HCT116 (cell line): ENCODE measurements around the gene TRPM6. TPM values are rescaled to one million over a fixed set of nuclear protein-coding genes. Genes with fewer than 3 reads are reported as not detected.

ENCODE experiments used
- ATAC-seq: fragments of 200-7000 bp; cut with Tn5 transposase; 2 replicates; pipeline ENCODE4 v1.9.1; 2020; ENCODE audit warnings: mild to moderate bottlenecking, moderate library complexity
- Bru-seq: library from RNA; stranded (reverse); fragments of 400-500 nt; gene quantifications from one replicate; lab custom pipeline; 2021; lab: Mats Ljungman, UMichigan
- BruChase-seq, 2 experiments: library from RNA; stranded (reverse); fragments of 400-500 nt; gene quantifications; one replicate each; lab custom pipeline; 2021; lab: Mats Ljungman, UMichigan
- BruUV-seq: library from RNA; stranded (reverse); fragments of 400-500 nt; replicated peaks from 2 replicates; lab custom pipeline; 2021; lab: Mats Ljungman, UMichigan
- CTCF ChIA-PET: fragments of 300-600 bp; sonication (Branson Sonifier 250); formaldehyde crosslinking; loops from one replicate; lab custom pipeline; 2021; ENCODE audit warnings: antibody characterized with exemption; lab: Charles Lee
- POLR2A ChIA-PET: fragments of 300-600, 350-600 bp; sonication (Branson Sonifier 250); formaldehyde crosslinking; loops from one replicate; lab custom pipeline; 2021; ENCODE audit warnings: antibody characterized with exemption; lab: Charles Lee
- RAD21 ChIA-PET, 2 experiments: fragments of 300-600 bp; sonication (Branson Sonifier 250); formaldehyde crosslinking; loops; one replicate each; lab custom pipeline; 2023; ENCODE audit warnings: low total read pairs in 2 of 2; ENCODE audit not compliant: uncharacterized antibody in 2 of 2, unreplicated experiment in 2 of 2, low non-redundant PET in 1 of 2; lab: Charles Lee
- DNase-seq: peaks from one replicate; pipeline ENCODE4 v3.0.0-alpha.2; 2010; ENCODE audit warnings: low read depth, low spot score
- H2AFZ ChIP-seq: fragments of 200-600 bp; shearing (Covaris generic), sonication (generic); 2 replicates; pipeline ENCODE4 v1.6.1; 2017; ENCODE audit warnings: low read depth, mixed run types, mixed read lengths, antibody characterized with exemption, low read length; ENCODE audit not compliant: poor library complexity, severe bottlenecking
- H3K27ac ChIP-seq: 2 replicates; pipeline ENCODE4 v1.5.1; 2012; ENCODE audit warnings: low read depth, low read length
- H3K27me3 ChIP-seq: fragments of 200-600 bp; sonication (generic); 2 replicates; pipeline ENCODE4 v1.6.1; 2016; ENCODE audit warnings: mixed run types, low read length, mixed read lengths; ENCODE audit not compliant: insufficient read depth
- H3K36me3 ChIP-seq, 2 experiments: fragments of 200-500 bp in 1 of 2; fragments of 200-600 bp in 1 of 2; sonication (Bioruptor generic) in 1 of 2; sonication (generic) in 1 of 2; 2 replicates each; pipeline versions ENCODE4 v1.5.1 to v1.6.1; 2014 to 2016; ENCODE audit warnings: low read length in 2 of 2, inconsistent platforms in 1 of 2, mixed read lengths in 1 of 2, mixed run types in 1 of 2; ENCODE audit not compliant: insufficient read depth in 2 of 2, control insufficient read depth in 1 of 2
- H3K4me1 ChIP-seq, 2 experiments: fragments of 200-600 bp in 1 of 2; sonication (generic) in 1 of 2; 2 replicates each; pipeline versions ENCODE4 v1.5.1 to v1.6.1; 2012 to 2017; ENCODE audit warnings: low read length in 2 of 2, inconsistent platforms in 1 of 2, mild to moderate bottlenecking in 1 of 2, mixed read lengths in 1 of 2, mixed run types in 1 of 2, moderate library complexity in 1 of 2; ENCODE audit not compliant: insufficient read depth in 2 of 2, control insufficient read depth in 1 of 2
- H3K4me2 ChIP-seq: fragments of 200-600 bp; sonication (generic); 2 replicates; pipeline ENCODE4 v1.6.1; 2017; ENCODE audit warnings: mixed run types, low read length, mixed read lengths
- H3K4me3 ChIP-seq, 2 experiments: fragments of 200-600 bp in 1 of 2; sonication (generic) in 1 of 2; replicated peaks in 1 of 2; 2 replicates each; pipeline ENCODE4 v1.5.1; 2011 to 2016; ENCODE audit warnings: low read length in 2 of 2, control low read depth in 1 of 2, low read depth in 1 of 2, mild to moderate bottlenecking in 1 of 2, mixed read lengths in 1 of 2, mixed run types in 1 of 2
- H3K79me2 ChIP-seq: fragments of 200-600 bp; sonication (generic); 2 replicates; pipeline ENCODE4 v1.6.1; 2017; ENCODE audit warnings: mild to moderate bottlenecking, mixed run types, low read length, moderate library complexity, mixed read lengths; ENCODE audit not compliant: insufficient read depth
- H3K9ac ChIP-seq: fragments of 200-600 bp; sonication (generic); 2 replicates; pipeline ENCODE4 v1.6.1; 2016; ENCODE audit warnings: low read length, mixed read lengths
- H3K9me2 ChIP-seq: fragments of 200-600 bp; sonication (generic), shearing (Covaris generic); 2 replicates; pipeline ENCODE4 v1.6.1; 2017; ENCODE audit warnings: mixed run types, mild to moderate bottlenecking, moderate library complexity; ENCODE audit not compliant: insufficient read depth
- H3K9me3 ChIP-seq, 2 experiments: fragments of 200-500 bp in 1 of 2; fragments of 200-600 bp in 1 of 2; sonication (Bioruptor generic) in 1 of 2; sonication (generic) in 1 of 2; 2 replicates each; pipeline ENCODE4 v1.6.1; 2014 to 2017; ENCODE audit warnings: low read length in 2 of 2, mixed read lengths in 2 of 2, inconsistent platforms in 1 of 2, low read depth in 1 of 2, mild to moderate bottlenecking in 1 of 2, mixed run types in 1 of 2, moderate library complexity in 1 of 2; ENCODE audit not compliant: control insufficient read depth in 1 of 2, insufficient read depth in 1 of 2
- H4K20me1 ChIP-seq: fragments of 200-600 bp; sonication (generic), shearing (Covaris generic); 2 replicates; pipeline ENCODE4 v1.6.1; 2017; ENCODE audit warnings: mixed run types, mild to moderate bottlenecking, moderate library complexity; ENCODE audit not compliant: insufficient read depth
- CBX3 ChIP-seq: IDR thresholded peaks from 2 replicates; pipeline ENCODE4 v1.6.1; 2012; ENCODE audit warnings: low read depth
- CEBPB ChIP-seq: IDR thresholded peaks from 2 replicates; pipeline ENCODE4 v1.6.1; 2012; ENCODE audit warnings: low read depth
- CTCF ChIP-seq, 3 experiments: fragments of 200-600 bp in 1 of 3; sonication (generic) in 1 of 3; IDR thresholded peaks in 2 of 3; conservative IDR thresholded peaks in 1 of 3; 2 replicates each; pipeline ENCODE4 v1.5.1; 2012 to 2017; ENCODE audit warnings: low read depth in 2 of 3, low read length in 2 of 3, antibody characterized with exemption in 1 of 3, borderline replicate concordance in 1 of 3, control low read depth in 1 of 3, mild to moderate bottlenecking in 1 of 3, mixed read lengths in 1 of 3, mixed run types in 1 of 3, moderate library complexity in 1 of 3; ENCODE audit not compliant: insufficient read depth in 1 of 3
- EZH2 ChIP-seq: fragments of 200-600 bp; sonication (generic); IDR thresholded peaks from 2 replicates; pipeline ENCODE4 v1.6.1; 2017; ENCODE audit warnings: antibody characterized with exemption, mixed run types
- MAX ChIP-seq: IDR thresholded peaks from 2 replicates; pipeline ENCODE4 v1.6.1; 2012
- POLR2AphosphoS5 ChIP-seq: IDR thresholded peaks from 2 replicates; pipeline ENCODE4 v1.6.1; 2011; ENCODE audit warnings: mild to moderate bottlenecking, low read depth, low read length, moderate library complexity
- TCF7L2 ChIP-seq: IDR thresholded peaks from 2 replicates; pipeline ENCODE4 v1.7.0; 2011; ENCODE audit warnings: borderline replicate concordance, inconsistent platforms; ENCODE audit not compliant: insufficient read depth, insufficient read length; ENCODE audit errors: extremely low read depth
- YY1 ChIP-seq: IDR thresholded peaks from 2 replicates; pipeline ENCODE4 v1.6.1; 2011; ENCODE audit warnings: low read length, low read depth, moderate library complexity, mild to moderate bottlenecking; ENCODE audit not compliant: insufficient replicate concordance; ENCODE audit errors: extremely low read depth
- intact Hi-C: fragments of 100-400 bp; cut with micrococcal nuclease; formaldehyde crosslinking; loops from 2 replicates; pipeline ENCODE4 v1.10.0; 2022
- long read RNA-seq: library from polyadenylated mRNA; unstranded; transcript quantifications from one replicate; pipeline ENCODE4 v2.0.0, GENCODE V29; 2021; ENCODE audit not compliant: unreplicated experiment
- polyA plus RNA-seq: library from polyadenylated mRNA; unstranded; fragments of >200 nt; gene quantifications from 2 replicates; pipeline ENCODE4 v1.2.1, GENCODE V29; 2012; ENCODE audit warnings: missing spikeins
- total RNA-seq: library from RNA; stranded (reverse); gene quantifications from one replicate; pipeline ENCODE4 v1.2.1, GENCODE V29; 2021; ENCODE audit not compliant: unreplicated experiment

Gene TRPM6
- total RNA-seq, result 0.44 TPM
- 0.18 and 0.21 TPM in 2 replicates for polyA plus RNA-seq
- Bru-seq, nascent RNA, result percentile 29 among the genes with signal in this experiment
- BruChase-seq, experiment 1, labeled RNA remaining after a 6-hour chase, result percentile 21 among the genes with signal in this experiment
- percentile 25 among the genes with signal in this experiment for BruChase-seq, experiment 2, labeled RNA remaining after a 2-hour chase
- long read RNA-seq, partial matches to known transcripts, result 0 of 1 reads
- long read RNA-seq, other reads (novel, unspliced or antisense), result 1 of 1 reads

GRCh38 chr9:74887041-74887980, at the start of gene TRPM6:
Gene TRPM6, minus strand, starts transcription at chr9:74887921. Its CDS starts 65 bp downstream, at chr9:74887856.
- BruUV-seq, result no TSS peak
- Histone ChIP-seq H3K4me2 (peak within 1 kb of the TSS; percentile 76), H3K9me2 (no peaks in the 10 kb centered on the region), H4K20me1 (no peaks in the 10 kb centered on the region), H3K27me3 (no peaks in the 10 kb centered on the region), H3K4me3 (peak within 1 kb of the TSS; percentile 65 to 77), H3K9me3 (no peaks in the 10 kb centered on the region), H3K27ac (peak within 1 kb of the TSS; percentile 45), H3K79me2 (no peaks in the 10 kb centered on the region), H3K36me3 (no peaks in the 10 kb centered on the region), H3K9ac (peak within 1 kb of the TSS; percentile 30), H2AFZ (peak within 1 kb of the TSS; percentile 86), H3K4me1 (peaks cover 0 to 14% of the 10 kb centered on the region in 2 experiments; a peak in 3 of 4 replicates)
- ChIA-PET POLR2A (interaction anchor here (1.3 kb wide), 1 partner anchor 141 kb away, joined by 3 read pairs; the partner anchor contains the start of gene CARNMT1), CTCF (interaction anchor here (0.7 to 1.7 kb wide), 4 partner anchors 65 to 141 kb away, joined by 3 to 7 read pairs (median 3); partner anchors contain the start of genes C9orf40 and CARNMT1), RAD21 (no interaction called here)
- TF ChIP-seq YY1, result peak; percentile 78
- peak; percentile 73 for TF ChIP-seq MAX
- TF ChIP-seq CEBPB, result peak; percentile 87
- TF ChIP-seq POLR2AphosphoS5, result peak; percentile 63
- no peak for TF ChIP-seq CTCF (IDR thresholded peaks at IDR 0.05 in 2 of 3, conservative IDR thresholded peaks at IDR 0.05 in 1 of 3; ENCODE audit: borderline replicate concordance in 1 of 3, insufficient read depth in 1 of 3, low read depth in 2 of 3, low read length in 2 of 3)
- TF ChIP-seq CBX3, result peak; percentile 49; the same call in 1 of the 2 replicates
- TF ChIP-seq EZH2, result no peak
- peak; percentile 37 for TF ChIP-seq TCF7L2
- ATAC-seq, result peak; percentile 83
- intact Hi-C loops, result no loop called here
- peak; percentile 42 for DNase-seq
